Neural cell (in vitro differentiated cells): ENCODE data around the gene SRPX2. TPM values are rescaled to one million over a fixed set of nuclear protein-coding genes. Genes with fewer than 3 reads are reported as not detected.

Experiments
- H2AFZ ChIP-seq: fragments of 200-600, 300-800 bp; sonication (generic), shearing (Covaris generic); 2 replicates; pipeline ENCODE4 v1.6.0; 2014; ENCODE audit warnings: low read depth, mild to moderate bottlenecking, antibody characterized with exemption, low read length, moderate library complexity
- H3F3A ChIP-seq: fragments of 200-600 bp; shearing (Covaris generic); 2 replicates; pipeline ENCODE4 v1.6.1; 2016; ENCODE audit warnings: mild to moderate bottlenecking, moderate library complexity, mixed read lengths, antibody characterized with exemption, low read length; ENCODE audit not compliant: insufficient read depth, poor library complexity, severe bottlenecking
- H3K27ac ChIP-seq: fragments of 200-600, 300-800 bp; sonication (generic), shearing (Covaris generic); 2 replicates; pipeline ENCODE4 v1.5.1; 2014; ENCODE audit warnings: mild to moderate bottlenecking, low read length, moderate library complexity
- H3K27me3 ChIP-seq: fragments of 300-800, 200-600 bp; sonication (generic), shearing (Covaris generic); 2 replicates; pipeline ENCODE4 v1.6.0; 2014; ENCODE audit warnings: mild to moderate bottlenecking, low read depth, low read length, moderate library complexity; ENCODE audit not compliant: insufficient read depth
- H3K36me3 ChIP-seq: fragments of 300-800, 200-600 bp; sonication (generic), shearing (Covaris generic); 2 replicates; pipeline ENCODE4 v1.5.1; 2014; ENCODE audit warnings: mild to moderate bottlenecking, antibody characterized with exemption, low read length, moderate library complexity; ENCODE audit not compliant: insufficient read depth
- H3K4me2 ChIP-seq: fragments of 300-800, 200-600 bp; sonication (generic), shearing (Covaris generic); 2 replicates; pipeline ENCODE4 v1.6.0; 2014; ENCODE audit warnings: mild to moderate bottlenecking, low read length
- H3K4me3 ChIP-seq: fragments of 300-800, 200-600 bp; sonication (generic), shearing (Covaris generic); 2 replicates; pipeline ENCODE4 v1.5.1; 2014; ENCODE audit warnings: mild to moderate bottlenecking, low read length, moderate library complexity
- H3K79me2 ChIP-seq: fragments of 200-600 bp; shearing (Covaris generic); replicated peaks from 2 replicates; pipeline ENCODE4 v1.6.0; 2014; ENCODE audit warnings: mild to moderate bottlenecking, low read length, moderate library complexity; ENCODE audit not compliant: insufficient read depth
- H3K9ac ChIP-seq: fragments of 300-800, 200-600 bp; sonication (generic), shearing (Covaris generic); 2 replicates; pipeline ENCODE4 v1.6.1; 2016; ENCODE audit warnings: mild to moderate bottlenecking, low read length, mixed read lengths
- H3K9me2 ChIP-seq: fragments of 200-600 bp; shearing (Covaris generic); 2 replicates; pipeline ENCODE4 v1.6.1; 2016; ENCODE audit warnings: mild to moderate bottlenecking, low read length, mixed read lengths; ENCODE audit not compliant: insufficient read depth
- H3K9me3 ChIP-seq: fragments of 200-600, 300-800 bp; sonication (generic), shearing (Covaris generic); 2 replicates; pipeline ENCODE4 v1.6.1; 2016; ENCODE audit warnings: mild to moderate bottlenecking, mixed run types, low read length, moderate library complexity, mixed read lengths
- H4K20me1 ChIP-seq: fragments of 200-600 bp; shearing (Covaris generic); 2 replicates; pipeline ENCODE4 v1.6.1; 2016; ENCODE audit warnings: mild to moderate bottlenecking, mixed run types; ENCODE audit not compliant: insufficient read depth
- CTCF ChIP-seq: fragments of 450-650 bp; IDR thresholded peaks from 2 replicates; pipeline ENCODE4 v1.5.1; 2014; ENCODE audit warnings: antibody characterized with exemption, mild to moderate bottlenecking, moderate library complexity; ENCODE audit not compliant: poor library complexity, severe bottlenecking
- EP300 ChIP-seq: fragments of 450-650 bp; conservative IDR thresholded peaks from 2 replicates; pipeline ENCODE4 v1.6.1; 2014; ENCODE audit warnings: antibody characterized with exemption, mild to moderate bottlenecking, moderate library complexity; ENCODE audit not compliant: poor library complexity, severe bottlenecking
- EZH2 ChIP-seq: fragments of 200-600, 300-800 bp; shearing (Covaris generic), sonication (generic); IDR thresholded peaks from 2 replicates; pipeline ENCODE4 v1.6.1; 2014; ENCODE audit warnings: antibody characterized with exemption, low read length, borderline replicate concordance, mild to moderate bottlenecking; ENCODE audit not compliant: insufficient read depth, poor library complexity, severe bottlenecking
- MXI1 ChIP-seq: fragments of 450-650 bp; conservative IDR thresholded peaks from 2 replicates; pipeline ENCODE4 v1.6.1; 2014; ENCODE audit warnings: antibody characterized with exemption, mild to moderate bottlenecking; ENCODE audit not compliant: poor library complexity, severe bottlenecking
- POLR2AphosphoS5 ChIP-seq: IDR thresholded peaks from 2 replicates; pipeline ENCODE4 v1.6.1; 2012
- RAD21 ChIP-seq: fragments of 450-650 bp; conservative IDR thresholded peaks from 2 replicates; pipeline ENCODE4 v1.6.1; 2014; ENCODE audit warnings: antibody characterized with exemption, mild to moderate bottlenecking, moderate library complexity
- REST ChIP-seq: IDR thresholded peaks from 2 replicates; pipeline ENCODE4 v1.6.1; 2012; ENCODE audit warnings: borderline replicate concordance
- SMC3 ChIP-seq: fragments of 450-650 bp; conservative IDR thresholded peaks from 2 replicates; pipeline ENCODE4 v1.6.1; 2014; ENCODE audit warnings: antibody characterized with exemption, mild to moderate bottlenecking, moderate library complexity; ENCODE audit not compliant: poor library complexity
- TAF1 ChIP-seq: IDR thresholded peaks from 2 replicates; pipeline ENCODE4 v1.6.1; 2012; ENCODE audit warnings: low read depth
- polyA plus RNA-seq: library from polyadenylated mRNA; depleted of rRNA; stranded (reverse); fragments of >200 nt; gene quantifications from 2 replicates; pipeline ENCODE4 v1.2.3, GENCODE V29; 2014

Gene SRPX2
- polyA plus RNA-seq, 1 donor from 2014 or later, result 0.59 TPM

- Histone ChIP-seq H3K9me2 (no peaks in the 10 kb centered on the region), H3K9me3 (no peaks in the 10 kb centered on the region), H3K27me3 (no peaks in the 10 kb centered on the region), H3K4me2 (no peak overlapping the region), H3K4me3 (no peak overlapping the region), H3F3A (no peaks in the 10 kb centered on the region), H3K9ac (no peak overlapping the region), H3K79me2 (no peaks in the 10 kb centered on the region), H3K27ac (no peak overlapping the region), H3K36me3 (no peaks in the 10 kb centered on the region), H2AFZ (no peak overlapping the region), H4K20me1 (no peaks in the 10 kb centered on the region)
- no peak for TF ChIP-seq RAD21
- TF ChIP-seq REST, result no peak
- TF ChIP-seq TAF1, result no peak
- no peak for TF ChIP-seq EZH2
- no peak for TF ChIP-seq SMC3
- TF ChIP-seq POLR2AphosphoS5, result no peak
- TF ChIP-seq CTCF, result no peak
- TF ChIP-seq MXI1, result no peak
- TF ChIP-seq EP300, result no peak
Observed at GRCh38 chrX:100710816-100711215, 66.8 kb downstream of the SRPX2 start.

- H3K4me2 ChIP-seq, result no peak overlapping the region
- H2AFZ ChIP-seq, result no peak overlapping the region
- no peaks in the 10 kb centered on the region for H3K9me2 ChIP-seq
- H3K27ac ChIP-seq, result no peak overlapping the region
- H4K20me1 ChIP-seq, result no peaks in the 10 kb centered on the region
- no peaks in the 10 kb centered on the region for H3K9me3 ChIP-seq
- H3K36me3 ChIP-seq, result no peaks in the 10 kb centered on the region
- no peaks in the 10 kb centered on the region for H3K27me3 ChIP-seq
- no peaks in the 10 kb centered on the region for H3F3A ChIP-seq
- no peak for TF ChIP-seq CTCF
- TF ChIP-seq MXI1, result no peak
- no peak for TF ChIP-seq EZH2
- no peak for TF ChIP-seq RAD21
- no peak for TF ChIP-seq TAF1
- TF ChIP-seq EP300, result no peak
- TF ChIP-seq REST, result no peak
- no peaks in the 10 kb centered on the region for H3K79me2 ChIP-seq
- no peak overlapping the region for H3K9ac ChIP-seq
- H3K4me3 ChIP-seq, result no peak overlapping the region
Observed at GRCh38 chrX:100717363-100717762, 73.4 kb downstream of the SRPX2 start.
